BE2C (cell line): ENCODE results near the gene ABCA2.

ENCODE experiments used
- DNase-seq: peaks from one replicate; pipeline ENCODE4 v3.0.0-alpha.2; 2020
- H3K27me3 ChIP-seq: fragments of 250-450 bp; sonication (Bioruptor Pico); 2 replicates; pipeline ENCODE4 v1.5.1; 2020; ENCODE audit warnings: mild to moderate bottlenecking
- H3K36me3 ChIP-seq: fragments of 250-450 bp; sonication (Bioruptor Pico); 2 replicates; pipeline ENCODE4 v1.5.1; 2020; ENCODE audit warnings: mild to moderate bottlenecking
- H3K4me1 ChIP-seq: fragments of 250-450 bp; sonication (Bioruptor Pico); 2 replicates; pipeline ENCODE4 v1.5.1; 2020
- H3K4me3 ChIP-seq: 2 replicates; pipeline ENCODE4 v1.5.1; 2011; ENCODE audit warnings: low read depth, low read length
- H3K9me3 ChIP-seq: fragments of 250-450 bp; sonication (Bioruptor Pico); 2 replicates; pipeline ENCODE4 v1.5.1; 2020
- TF ChIP-seq, protein P1 (sequence below): IDR thresholded peaks from 2 replicates; pipeline ENCODE4 v1.5.1; 2012; ENCODE audit warnings: mild to moderate bottlenecking, low read depth, low read length

Gene ABCA2

GRCh38 chr9:137014776-137015539 is 13.1 kb downstream of the ABCA2 start:
- TF ChIP-seq, protein P1, sequence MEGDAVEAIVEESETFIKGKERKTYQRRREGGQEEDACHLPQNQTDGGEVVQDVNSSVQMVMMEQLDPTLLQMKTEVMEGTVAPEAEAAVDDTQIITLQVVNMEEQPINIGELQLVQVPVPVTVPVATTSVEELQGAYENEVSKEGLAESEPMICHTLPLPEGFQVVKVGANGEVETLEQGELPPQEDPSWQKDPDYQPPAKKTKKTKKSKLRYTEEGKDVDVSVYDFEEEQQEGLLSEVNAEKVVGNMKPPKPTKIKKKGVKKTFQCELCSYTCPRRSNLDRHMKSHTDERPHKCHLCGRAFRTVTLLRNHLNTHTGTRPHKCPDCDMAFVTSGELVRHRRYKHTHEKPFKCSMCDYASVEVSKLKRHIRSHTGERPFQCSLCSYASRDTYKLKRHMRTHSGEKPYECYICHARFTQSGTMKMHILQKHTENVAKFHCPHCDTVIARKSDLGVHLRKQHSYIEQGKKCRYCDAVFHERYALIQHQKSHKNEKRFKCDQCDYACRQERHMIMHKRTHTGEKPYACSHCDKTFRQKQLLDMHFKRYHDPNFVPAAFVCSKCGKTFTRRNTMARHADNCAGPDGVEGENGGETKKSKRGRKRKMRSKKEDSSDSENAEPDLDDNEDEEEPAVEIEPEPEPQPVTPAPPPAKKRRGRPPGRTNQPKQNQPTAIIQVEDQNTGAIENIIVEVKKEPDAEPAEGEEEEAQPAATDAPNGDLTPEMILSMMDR, result no peak
- Histone ChIP-seq H3K4me1 (no peaks in the 10 kb centered on the region), H3K9me3 (no peaks in the 10 kb centered on the region), H3K36me3 (peaks cover 33% of the 10 kb centered on the region), H3K27me3 (no peaks in the 10 kb centered on the region), H3K4me3 (no peak overlapping the region)
- no peak for DNase-seq

DNA sequence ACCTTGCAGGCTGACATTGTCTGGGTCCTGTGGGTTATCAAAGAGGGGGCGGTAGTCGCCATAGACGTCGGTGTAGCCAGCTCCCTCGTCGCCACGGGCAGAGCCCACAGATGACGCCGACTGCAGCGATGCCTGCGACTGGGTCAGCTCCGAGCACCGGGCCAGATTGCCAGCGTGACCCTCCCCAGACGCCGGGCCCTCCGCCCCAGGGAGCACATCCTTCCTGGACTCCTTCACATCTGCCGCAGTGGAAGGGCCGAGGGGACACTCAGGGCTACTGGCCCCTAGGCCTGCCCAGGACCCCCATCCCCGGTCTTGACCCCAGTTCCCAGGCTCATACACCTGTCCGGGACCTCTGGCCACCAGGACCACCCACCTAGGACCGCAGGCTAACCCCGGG is 13.9 kb downstream of the ABCA2 start:
- H3K27me3 ChIP-seq, result no peaks in the 10 kb centered on the region
- no peaks in the 10 kb centered on the region for H3K9me3 ChIP-seq
- no peak overlapping the region for H3K4me3 ChIP-seq
- no peaks in the 10 kb centered on the region for H3K4me1 ChIP-seq
- TF ChIP-seq, protein P1, result no peak
- DNase-seq, result no peak
- peaks cover 33% of the 10 kb centered on the region for H3K36me3 ChIP-seq

- Histone ChIP-seq H3K4me1 (no peaks in the 10 kb centered on the region), H3K9me3 (no peaks in the 10 kb centered on the region), H3K27me3 (no peaks in the 10 kb centered on the region), H3K36me3 (peaks cover 33% of the 10 kb centered on the region), H3K4me3 (no peak overlapping the region)
- TF ChIP-seq, protein P1, result no peak
- no peak for DNase-seq
Measured at GRCh38 chr9:137013571-137013940, 14.5 kb downstream of the ABCA2 start.

GRCh38 chr9:137012694-137013570 is 15.1 kb downstream of the ABCA2 start:
- Histone ChIP-seq H3K36me3 (peaks cover 33% of the 10 kb centered on the region), H3K9me3 (no peaks in the 10 kb centered on the region), H3K4me1 (no peaks in the 10 kb centered on the region), H3K27me3 (no peaks in the 10 kb centered on the region), H3K4me3 (no peak overlapping the region)
- TF ChIP-seq, protein P1, result no peak
- DNase-seq, result no peak

GRCh38 chr9:137011907-137012675 is 15.9 kb downstream of the ABCA2 start:
- Histone ChIP-seq H3K36me3 (peaks cover 27% of the 10 kb centered on the region), H3K9me3 (no peaks in the 10 kb centered on the region), H3K4me1 (no peaks in the 10 kb centered on the region), H3K27me3 (no peaks in the 10 kb centered on the region), H3K4me3 (no peak overlapping the region)
- no peak for DNase-seq
- TF ChIP-seq, protein P1, result no peak
